Fibroblast of lung (primary cell): ENCODE results near the gene BEND2.

ENCODE experiments used
- CTCF ChIP-seq, 2 donors: IDR thresholded peaks in 1 of 2; conservative IDR thresholded peaks in 1 of 2; 1 replicate in 1 of 2; 2 replicates in 1 of 2; pipeline ENCODE4 v1.5.1; 2011 to 2012; ENCODE audit warnings: low read length in 2 of 2, control low read depth in 1 of 2, inconsistent platforms in 1 of 2, low read depth in 1 of 2, mild to moderate bottlenecking in 1 of 2
- EZH2 ChIP-seq: IDR thresholded peaks from 2 replicates; pipeline ENCODE4 v1.5.1; 2012; ENCODE audit warnings: low read length, control low read depth, mild to moderate bottlenecking; ENCODE audit errors: missing control alignments

GRCh38 chrX:18133605-18134004, 87.1 kb downstream of the BEND2 start:
- TF ChIP-seq CTCF (conservative IDR thresholded peaks at IDR 0.05 in 1 of 2, IDR thresholded peaks at IDR 0.05 in 1 of 2; ENCODE audit: low read depth in 1 of 2, low read length in 2 of 2) = no peak
- TF ChIP-seq EZH2 = no peak
